GM21576 (cell line): Measurements from ENCODE around the gene TNIK.

Experiments
- ATAC-seq: cut with Tn5 transposase; IDR thresholded peaks from one replicate; pipeline ENCODE4 v1.9.1; 2021; ENCODE audit warnings: mild to moderate bottlenecking, moderate library complexity; ENCODE audit not compliant: unreplicated experiment

The TNIK gene

DNA sequence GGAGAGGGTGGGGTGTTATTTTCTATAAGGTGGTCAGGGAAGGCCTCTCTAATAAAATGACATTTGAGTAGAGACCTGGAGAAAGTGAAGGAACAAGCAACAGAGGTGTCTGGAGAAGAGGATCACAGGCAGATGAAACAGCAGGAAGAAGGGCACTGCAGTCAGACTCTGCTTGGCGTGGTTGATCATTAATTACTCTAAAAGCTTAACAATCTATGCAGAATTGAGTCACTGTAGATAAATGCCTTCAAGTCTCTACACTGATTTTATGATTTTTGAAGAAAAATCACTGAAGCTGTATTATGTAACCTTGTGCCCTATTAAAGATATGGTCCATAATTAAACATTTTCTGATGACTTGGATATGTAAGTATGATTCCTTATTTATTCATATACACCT is 114.2 kb downstream of the TNIK start:
- no peak for ATAC-seq

DNA sequence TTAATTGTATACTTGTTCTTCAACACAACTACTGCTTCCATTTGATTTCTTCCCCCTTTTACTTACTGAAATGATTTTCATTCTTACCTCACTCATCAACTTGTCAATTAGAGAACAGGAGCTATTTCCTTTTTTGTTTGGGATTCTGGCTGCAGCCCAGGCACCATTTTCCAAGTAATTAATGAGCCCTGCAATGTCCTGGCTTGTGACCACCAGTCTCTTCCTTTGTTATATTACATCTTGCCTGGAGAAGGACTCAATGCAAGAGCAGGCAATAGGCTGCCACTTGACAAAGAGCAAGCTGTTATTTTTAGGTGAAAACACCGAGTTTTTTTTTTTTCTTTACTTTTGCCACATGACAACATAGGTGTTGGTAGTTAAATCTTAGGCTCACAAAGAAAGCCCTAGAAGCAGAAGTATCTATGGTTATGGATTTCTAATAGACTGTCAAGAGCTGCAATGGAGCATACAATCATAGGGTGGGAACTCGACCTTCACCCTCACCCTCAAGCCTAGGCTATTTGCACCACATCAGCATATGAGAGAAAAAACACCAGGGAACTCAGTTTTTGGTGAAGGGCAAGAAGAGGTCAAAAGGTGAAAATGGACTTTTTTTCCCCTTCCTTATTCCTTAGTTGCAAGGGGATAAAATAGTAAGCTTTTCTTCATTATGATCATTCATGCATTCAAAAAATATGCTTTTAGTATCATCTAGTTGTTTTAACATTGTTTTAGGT is 114.9 kb downstream of the TNIK start:
- no peak for ATAC-seq

DNA sequence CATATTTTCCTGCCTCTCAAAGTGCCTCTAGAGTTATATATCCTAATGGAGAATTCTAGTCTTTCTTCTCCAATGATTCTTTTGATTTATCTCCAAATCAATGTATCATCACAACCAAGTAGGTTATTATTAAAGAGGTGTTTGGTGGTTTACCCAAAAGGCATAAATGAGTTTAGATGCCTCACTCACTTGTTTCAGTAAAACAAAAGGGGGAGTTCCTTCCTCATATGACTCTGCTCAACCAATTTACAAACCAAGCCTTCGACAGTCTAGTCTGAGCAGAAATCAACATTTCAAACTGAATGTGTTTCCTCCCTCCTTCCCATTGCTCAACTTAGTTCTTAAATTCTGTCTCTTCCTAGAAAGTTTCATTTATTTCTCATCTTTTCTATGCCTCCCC is 116.5 kb downstream of the TNIK start:
- no peak for ATAC-seq

DNA sequence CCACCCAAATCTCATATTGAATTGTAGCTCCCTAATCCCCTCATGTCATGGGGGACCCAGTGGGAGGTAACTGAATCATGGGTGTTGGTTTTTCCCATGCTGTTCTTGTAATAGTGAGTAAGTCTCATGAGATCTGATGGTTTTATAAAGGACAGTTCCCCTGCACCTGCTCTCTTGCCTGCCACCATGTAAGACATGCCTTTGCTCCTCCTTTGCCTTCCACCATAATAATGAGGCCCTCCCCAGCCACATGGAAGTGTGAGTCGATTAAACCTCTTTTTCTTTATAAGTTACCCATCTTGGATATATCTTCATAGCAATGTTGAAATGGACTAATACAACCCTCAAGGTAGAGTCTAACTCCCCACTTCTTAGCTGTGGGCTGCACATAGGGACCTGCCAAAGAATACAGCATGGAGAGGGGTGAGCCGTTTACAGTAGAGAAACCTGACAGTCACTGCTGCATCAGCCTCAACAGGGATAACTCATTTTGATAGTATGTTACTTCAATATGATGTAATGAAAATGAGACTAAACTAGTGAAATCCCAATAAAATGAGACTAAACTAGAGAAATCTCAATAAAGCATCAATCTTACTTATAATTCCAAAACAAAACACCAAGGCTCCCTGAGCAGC is 117.3 kb downstream of the TNIK start:
- ATAC-seq: no peak

DNA sequence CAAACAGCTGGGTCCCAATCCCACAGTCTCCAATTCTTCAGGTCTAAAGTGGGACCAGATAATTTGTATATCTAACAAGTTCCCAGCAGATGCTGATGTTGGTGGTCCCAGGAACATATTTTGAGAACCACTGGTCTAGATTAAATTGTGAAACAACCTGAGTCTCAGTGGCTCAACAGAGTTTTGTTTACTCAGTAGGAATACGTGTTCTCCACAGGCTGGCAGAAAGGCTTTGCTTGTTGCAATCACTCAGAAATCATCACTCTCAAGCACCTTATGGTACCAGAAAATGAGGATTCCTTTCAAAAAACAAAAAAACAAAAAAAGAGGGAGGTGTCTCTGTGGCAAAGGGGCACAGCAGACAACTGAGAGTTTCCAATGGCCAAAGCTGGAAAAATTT is 118.0 kb downstream of the TNIK start:
- ATAC-seq: no peak

DNA sequence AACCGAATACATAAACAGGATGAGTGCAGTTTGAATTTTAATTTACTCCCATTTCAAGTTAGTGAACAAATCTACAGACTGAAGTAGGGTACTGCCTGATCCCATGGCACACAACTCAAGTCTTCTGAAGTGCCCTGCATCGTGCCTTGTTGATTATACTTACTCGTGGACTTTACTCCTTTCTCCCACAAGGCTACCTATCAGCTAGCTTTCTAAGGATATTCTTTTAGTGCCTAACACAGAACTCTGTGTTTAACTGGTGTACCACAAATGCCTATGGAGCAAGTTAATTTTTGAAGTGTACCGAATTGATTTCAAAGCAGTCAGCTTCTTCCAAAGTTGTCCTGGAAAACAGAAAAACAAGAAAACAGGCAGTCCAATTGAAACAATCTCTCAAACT is 119.8 kb downstream of the TNIK start:
- no peak for ATAC-seq

DNA sequence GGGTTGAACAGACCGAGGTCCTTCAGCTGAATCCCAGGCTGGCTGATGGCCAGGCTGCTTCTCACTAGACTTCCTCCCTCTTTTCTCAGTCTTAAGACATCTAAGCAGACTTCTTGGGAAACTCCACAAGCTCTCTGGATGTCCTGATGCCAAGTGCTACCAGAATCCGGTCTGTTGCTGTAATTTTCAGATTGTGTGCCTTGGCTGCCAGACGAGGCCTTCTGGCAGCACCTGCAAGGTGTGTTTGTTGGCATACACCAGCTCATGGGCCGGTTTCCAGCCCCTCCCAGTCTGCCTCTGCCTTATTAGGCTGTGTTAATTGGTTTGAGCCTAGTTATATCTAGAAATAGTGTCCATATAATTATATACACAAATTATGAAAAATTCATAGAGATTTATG is 120.6 kb downstream of the TNIK start:
- no peak for ATAC-seq

DNA sequence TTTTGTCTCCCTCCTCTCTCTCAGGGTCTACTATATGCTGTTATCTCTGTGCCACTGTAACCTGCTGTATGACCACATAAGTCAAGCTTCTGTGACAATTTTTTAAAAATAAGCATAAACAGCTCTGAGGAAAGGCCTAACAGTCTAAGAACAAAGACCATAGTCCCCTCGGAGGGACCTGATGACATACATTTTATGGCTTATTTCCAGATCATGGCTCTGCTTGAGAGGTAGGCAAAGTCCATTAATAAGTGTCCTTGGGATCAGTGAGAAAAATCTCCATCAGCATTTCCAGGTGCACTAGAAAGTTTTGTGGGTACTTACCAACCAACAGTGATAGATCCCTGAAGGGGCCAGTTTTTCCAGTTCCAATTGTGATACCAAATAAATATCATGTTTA is 123.8 kb downstream of the TNIK start:
- ATAC-seq: no peak

DNA sequence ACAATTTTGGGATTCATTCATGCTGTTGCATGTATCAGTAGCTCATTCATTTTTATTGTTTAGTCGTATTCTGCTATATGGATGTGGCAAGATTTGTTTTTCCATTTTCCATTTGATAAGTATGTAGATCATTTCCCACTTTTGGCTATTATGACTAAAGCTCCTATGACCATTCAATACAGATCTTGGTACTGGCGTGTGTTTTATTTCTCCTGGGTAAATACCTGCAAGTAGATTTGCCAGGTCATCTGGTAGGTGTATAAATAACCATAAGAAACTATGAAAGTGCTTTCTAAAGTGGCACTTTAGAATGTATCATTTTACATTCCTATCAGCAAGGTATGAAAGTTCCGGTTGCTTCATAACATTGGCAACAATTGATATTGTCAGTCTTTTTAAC is 124.6 kb downstream of the TNIK start:
- no peak for ATAC-seq

DNA sequence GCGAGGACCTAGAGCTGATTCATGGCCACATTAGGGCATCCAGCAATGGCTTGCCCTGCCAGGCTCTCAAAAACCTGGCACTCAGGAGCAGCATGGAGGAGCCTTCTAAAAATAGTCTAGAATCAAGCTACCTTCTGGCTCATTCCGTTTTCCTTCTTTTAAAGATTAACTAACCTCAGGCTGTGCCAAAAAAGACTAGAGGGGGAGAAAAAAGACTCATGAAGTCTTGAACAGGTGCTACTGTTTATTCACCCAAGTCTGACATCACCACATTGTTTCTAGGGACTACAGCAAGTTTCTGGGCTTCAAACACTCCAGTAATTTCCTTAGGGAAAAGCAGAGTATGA is 125.8 kb downstream of the TNIK start:
- no peak for ATAC-seq

DNA sequence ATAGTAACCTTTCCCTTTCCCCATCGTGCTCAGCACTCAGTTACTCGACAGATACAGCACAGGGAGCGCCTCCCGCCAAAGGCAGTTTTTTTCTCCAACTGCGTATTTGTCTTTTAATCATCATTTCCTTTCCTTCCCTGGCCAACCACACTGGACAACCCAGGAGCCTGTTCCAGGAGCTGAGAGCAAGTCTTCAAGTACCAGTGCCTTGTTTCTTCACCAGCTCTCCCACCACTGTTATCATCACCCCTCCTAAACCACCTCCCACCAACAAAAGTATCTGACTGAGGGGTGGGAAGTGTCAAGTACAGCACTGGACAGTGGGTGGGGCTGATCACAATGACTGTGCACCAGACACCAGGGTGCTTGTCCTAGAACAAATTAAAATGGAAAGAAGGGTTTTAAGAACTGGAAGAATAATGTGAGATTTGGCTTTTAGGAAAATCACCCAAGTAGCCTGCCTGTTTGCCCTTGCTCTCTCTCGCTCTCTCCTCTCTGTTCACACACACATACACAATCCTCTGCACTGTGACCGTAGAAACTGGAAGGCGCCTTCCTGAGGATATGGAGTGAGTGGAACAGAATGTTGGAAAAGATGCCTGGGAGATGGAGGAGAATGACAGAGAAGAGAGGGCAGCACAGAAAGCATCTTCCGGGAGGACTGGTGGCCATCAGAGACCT is 126.3 kb downstream of the TNIK start:
- ATAC-seq: no peak

DNA sequence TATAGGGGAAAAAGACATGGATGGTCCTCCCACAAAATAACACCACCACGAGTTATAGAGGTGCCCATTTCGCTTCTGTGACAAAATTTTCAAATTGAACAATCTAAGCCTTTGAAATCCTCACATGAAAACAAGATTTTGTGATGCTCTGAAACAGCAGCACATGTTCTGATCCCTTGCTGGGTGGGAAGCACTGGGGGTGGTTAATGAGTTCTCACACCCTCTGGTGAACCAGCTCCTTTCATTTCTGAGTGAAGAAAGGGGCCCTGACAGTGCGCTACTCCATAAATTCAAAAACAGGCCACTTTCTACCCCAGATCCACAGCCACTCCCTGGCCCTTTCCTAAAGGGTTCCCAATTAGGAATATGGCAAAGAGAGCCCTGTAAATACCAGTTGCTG is 129.3 kb downstream of the TNIK start:
- no peak for ATAC-seq

DNA sequence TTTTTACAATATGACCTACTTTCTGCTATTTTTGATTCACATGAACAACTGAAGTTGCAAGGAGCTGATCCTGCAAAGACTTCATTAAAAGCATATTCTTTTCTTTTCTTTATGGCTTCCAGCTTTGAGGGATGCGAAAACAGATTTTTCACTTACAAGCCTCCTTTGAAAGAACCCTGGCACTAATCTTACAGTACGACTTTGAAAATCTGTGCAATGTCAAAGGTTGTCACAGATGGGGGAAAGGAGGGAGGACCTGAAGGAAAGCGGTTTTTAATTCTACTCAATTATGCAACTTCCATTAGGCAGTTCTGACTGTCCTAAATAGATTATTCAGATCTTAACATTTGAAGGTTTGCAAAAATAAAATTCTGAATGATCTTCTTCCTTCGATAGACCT is 130.5 kb downstream of the TNIK start:
- no peak for ATAC-seq

DNA sequence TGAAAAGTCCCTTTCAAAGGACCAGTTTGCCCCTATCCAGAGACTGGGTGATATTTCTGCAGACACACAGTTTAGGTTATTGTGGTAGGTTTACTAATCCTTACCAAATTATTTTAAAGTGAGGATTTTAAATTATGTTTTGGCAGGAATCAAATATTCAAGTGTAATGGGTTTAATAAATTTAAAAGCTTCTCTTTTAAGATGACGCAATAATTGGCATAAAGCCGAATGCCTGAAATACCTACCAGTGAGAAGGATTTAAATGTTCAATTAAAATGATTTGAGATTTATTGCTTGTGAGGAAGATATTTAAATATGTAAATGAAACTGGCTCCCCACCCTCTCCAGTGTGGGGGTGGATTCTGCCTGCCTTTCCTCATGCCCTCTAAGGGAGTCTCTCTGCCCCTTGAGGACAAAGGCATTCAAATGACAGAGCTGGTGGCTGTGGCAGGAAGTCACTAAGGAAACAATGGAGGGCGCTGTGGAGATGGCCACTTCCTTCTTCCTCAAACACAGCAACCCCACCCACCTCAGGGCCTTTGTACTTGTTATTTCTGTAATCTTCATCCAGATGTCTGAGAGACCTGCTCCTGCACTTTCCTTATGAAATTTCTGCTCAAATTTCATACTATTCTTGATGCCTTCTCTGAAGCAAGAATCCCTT is 131.7 kb downstream of the TNIK start:
- ATAC-seq: no peak

DNA sequence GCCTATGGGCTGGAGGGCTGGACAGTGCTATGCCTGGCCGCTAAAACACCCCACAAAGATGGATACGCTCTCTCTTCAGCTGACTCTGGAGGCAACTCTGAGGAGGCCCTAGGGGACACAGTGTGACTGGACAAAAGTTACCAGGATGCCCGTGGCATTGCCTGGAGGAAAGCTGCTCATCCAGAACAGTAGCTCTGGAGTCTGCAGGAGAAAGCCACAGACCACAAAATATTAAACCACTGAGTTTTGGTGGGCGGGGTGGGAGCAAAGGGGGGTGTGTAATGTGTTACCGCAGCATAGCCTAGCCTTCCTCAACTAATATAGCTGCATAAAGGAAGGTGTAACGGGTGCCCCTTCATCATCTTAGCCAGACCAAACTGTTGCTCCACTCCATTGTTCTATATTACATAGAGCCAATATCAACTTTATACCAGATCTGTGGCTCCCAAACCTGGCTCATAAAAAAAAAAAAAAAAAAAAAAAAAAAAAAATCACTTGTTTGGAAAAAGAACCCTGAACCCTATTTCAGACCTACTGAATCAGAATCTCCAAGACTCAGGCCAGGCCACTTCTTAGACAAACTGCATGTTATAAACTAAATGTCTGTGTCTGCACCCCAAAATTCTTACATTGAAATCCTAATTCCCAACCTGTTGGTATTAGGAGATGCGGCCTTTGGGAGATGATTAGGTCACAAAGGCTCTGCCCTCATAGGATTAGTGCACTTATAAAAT is 132.6 kb downstream of the TNIK start:
- ATAC-seq: no peak

DNA sequence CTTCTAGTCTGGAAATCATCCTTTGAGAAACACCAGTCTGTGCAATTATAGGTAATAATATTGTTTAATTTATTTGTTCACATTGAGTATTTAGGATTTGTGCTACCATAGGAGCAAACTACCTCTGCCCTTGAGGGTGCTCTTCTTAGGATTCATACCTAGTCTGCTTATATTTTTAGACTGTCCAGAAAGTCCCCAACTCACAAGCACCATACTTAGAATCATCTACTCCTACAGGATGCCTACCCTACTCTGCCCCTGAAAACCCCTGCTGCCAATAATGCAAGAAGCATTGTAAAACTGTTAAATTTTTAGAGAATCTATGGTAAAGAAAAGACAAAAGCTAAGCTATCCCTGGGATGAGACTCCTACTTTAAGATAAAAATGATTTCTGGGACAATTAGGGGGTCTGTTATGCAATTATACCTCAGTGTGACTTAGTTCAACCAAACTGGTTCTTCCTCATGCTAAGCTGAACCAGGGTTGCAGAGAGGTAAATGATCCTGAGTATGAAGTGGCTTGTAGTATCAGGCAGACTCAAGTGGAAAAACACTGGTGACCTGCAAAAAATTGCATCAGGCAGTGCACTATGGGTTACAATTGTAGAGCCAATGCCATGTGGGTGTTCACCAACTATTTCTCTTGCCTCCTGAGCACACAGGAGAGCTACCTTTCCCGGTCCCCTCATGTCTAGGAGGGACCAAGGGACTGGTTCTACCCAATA is 133.3 kb downstream of the TNIK start:
- ATAC-seq: no peak

DNA sequence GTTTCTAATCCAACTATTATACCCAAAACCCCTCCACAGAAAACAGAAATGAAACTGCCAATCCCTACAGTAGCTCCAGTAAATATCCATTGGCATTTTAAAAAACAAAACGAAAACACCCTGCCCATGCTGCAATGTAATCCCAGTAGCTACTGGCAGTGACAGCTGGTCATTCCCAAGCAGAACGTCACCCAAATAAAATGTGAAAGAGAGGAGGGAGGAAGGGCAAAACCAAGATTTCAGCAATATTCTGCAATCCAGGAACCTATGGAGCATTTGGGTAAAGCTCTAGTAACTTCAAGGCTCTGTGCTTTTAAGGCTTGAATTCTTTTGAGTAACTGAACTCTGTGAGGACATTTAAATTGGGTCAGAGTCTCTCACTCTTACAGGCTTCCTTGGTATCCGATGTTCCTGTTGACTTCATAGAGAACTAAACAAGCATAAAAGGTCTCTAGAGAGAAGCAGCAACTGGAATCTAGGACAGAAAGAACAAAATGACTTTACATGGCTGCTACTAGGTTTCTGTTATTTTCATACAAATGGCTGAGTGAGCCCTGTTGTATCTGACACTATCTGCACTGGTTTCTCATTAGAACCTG is 136.2 kb downstream of the TNIK start:
- no peak for ATAC-seq

DNA sequence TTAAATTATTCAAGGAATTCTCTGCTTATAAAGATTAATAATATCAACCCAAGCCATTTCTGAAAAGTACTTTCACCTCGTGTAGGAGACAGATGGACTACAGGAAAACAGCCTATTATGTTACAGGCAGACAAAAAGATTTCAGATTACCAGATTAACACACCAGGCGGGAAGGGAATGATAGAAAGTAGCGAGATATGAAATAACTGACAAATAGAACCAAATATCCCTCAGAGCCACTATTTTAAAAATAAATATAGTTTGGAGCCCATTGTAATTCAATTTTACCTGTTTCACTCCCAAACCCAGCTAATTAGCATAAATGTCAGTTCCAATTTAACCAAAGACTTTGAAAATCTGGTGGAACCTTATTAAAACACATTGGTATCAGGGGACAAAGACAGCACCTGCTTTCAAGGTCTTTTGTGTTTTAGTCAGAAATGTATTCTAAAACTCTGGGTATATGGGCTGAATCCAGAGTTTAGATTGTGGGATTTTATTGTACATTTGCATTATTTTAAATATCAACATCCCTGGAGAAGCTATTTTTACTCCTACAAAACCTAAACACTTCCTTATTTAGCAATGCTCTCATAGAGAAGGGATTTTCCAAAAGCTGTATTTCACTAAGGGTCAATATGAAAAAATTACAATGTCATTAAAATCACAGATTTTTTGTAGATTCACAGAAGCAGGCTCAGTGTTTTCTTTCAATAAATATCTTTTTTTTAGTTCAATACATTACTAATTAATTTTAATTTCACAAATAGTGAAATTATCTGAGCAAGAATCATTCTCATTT is 138.4 kb downstream of the TNIK start:
- no peak for ATAC-seq
